HG02678 (cell line): ENCODE data around the gene GAGE13.
"Not testable (repeated sequence)": the region's sequence is repeated elsewhere in the genome, so short reads cannot be mapped to it uniquely, and the experiment has no call there.

Experiments
- ATAC-seq: cut with Tn5 transposase; IDR thresholded peaks from one replicate; pipeline ENCODE4 v1.9.1; 2021; ENCODE audit warnings: mild to moderate bottlenecking, moderate library complexity; ENCODE audit not compliant: unreplicated experiment

Gene GAGE13

GRCh38 chrX:49323735-49324134, 7.6 kb upstream of the GAGE13 start:
- ATAC-seq: not testable (repeated sequence)

- not testable (repeated sequence) for ATAC-seq
Measured at GRCh38 chrX:49330421-49330820, 961 bp upstream of the GAGE13 start.

- not testable (repeated sequence) for ATAC-seq
Measured at GRCh38 chrX:49331841-49332240, 459 bp downstream of the GAGE13 start.

- ATAC-seq: not testable (repeated sequence)
Measured at GRCh38 chrX:49341449-49341848, 10.1 kb downstream of the GAGE13 start.

- not testable (repeated sequence) for ATAC-seq
Measured at GRCh38 chrX:49344496-49345175, 13.3 kb downstream of the GAGE13 start.

- ATAC-seq: not testable (repeated sequence)
Measured at GRCh38 chrX:49345402-49345801, 14.0 kb downstream of the GAGE13 start.

GRCh38 chrX:49346150-49346549, 14.8 kb downstream of the GAGE13 start:
- not testable (repeated sequence) for ATAC-seq
